HG02571 (cell line): ENCODE results near the gene SIPA1.
A peak's percentile ranks its signal among the peaks of the same experiment; 100 is the strongest.

Experiments
- ATAC-seq: cut with Tn5 transposase; IDR thresholded peaks from one replicate; pipeline ENCODE4 v1.9.1; 2021; ENCODE audit warnings: mild to moderate bottlenecking, moderate library complexity; ENCODE audit not compliant: unreplicated experiment

SIPA1 gene

DNA sequence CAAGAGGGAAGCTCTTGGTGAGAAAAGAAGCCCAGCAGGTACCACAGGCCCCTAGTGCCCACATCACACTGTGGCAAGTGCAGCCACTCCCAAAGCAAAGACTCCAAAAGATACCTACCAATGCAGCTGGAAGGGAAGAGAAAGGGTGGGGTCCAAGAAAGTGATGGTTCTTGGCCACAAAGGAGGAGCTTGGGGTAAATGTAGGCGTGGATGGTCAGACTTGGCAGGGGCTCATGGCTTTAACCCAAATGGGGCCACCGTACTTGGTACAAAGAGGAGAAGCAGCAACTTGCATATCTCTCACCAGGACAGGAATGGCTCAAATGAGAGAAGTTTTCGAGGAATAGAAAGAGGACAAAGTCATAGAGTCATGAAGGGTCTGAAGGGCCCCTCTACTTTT is 28.7 kb upstream of the SIPA1 start:
- ATAC-seq = no peak

- ATAC-seq = no peak
Measured at GRCh38 chr11:65609665-65610064, 28.2 kb upstream of the SIPA1 start.

DNA sequence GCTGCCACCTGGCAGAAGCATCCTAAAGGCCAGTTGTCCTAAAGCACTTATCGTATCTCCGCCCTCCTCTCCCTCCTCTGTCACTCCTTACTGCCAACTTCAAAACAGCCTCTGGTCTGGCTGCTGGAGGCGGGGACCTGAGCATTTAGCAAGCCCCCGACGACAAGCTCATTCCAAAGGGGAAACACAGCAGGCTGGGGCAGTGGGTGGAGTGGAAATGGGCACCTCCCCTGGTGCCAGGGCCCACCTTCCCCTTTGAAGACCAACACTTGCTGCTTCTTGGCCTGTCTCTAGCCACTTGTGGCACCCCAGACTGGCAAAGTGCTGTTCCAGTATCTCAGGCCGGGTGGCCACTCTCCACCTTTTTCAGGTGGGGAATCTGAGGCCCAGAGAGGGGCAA is 27.5 kb upstream of the SIPA1 start:
- no peak for ATAC-seq

DNA sequence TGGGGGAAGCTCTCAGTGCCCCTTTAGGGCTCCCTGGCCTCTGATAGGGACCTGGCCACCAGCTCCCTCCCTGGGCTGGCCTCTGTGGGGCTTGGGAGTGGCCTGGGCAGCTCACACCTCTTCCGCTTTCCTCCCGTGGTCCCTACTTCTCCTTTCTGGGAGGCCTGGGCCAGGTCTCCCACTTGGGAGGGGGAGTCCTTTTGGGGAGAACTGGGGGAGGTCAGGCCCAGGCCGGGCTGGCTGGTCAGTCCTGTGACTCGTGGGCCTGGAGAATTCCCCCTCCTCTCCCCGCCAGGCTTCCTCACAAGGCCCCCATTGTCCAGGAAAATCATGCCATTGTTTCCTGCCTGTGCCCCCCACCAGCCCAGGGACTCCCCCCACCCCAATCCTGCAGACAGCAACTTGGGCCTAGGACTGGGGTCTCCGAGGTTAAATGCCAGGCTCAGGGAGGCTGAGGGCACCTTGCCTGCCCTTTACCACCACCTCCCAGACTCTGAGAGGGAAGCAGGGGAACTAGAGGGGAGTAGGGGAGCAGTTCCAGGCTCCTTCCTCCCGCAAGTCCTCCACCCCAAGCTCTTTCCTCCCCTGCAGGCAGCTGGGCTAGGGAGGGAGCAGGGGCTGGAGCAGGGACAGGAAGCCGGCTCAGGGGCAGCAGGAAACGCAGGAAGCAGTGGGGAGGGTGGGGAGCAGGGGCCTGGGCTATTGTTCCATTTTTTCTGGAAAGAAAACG is 26.7 kb upstream of the SIPA1 start:
- no peak for ATAC-seq

- ATAC-seq = no peak
Measured at GRCh38 chr11:65611758-65612603, 25.9 kb upstream of the SIPA1 start.

- ATAC-seq = no peak
Measured at GRCh38 chr11:65612691-65613090, 25.2 kb upstream of the SIPA1 start.

- ATAC-seq = no peak
Measured at GRCh38 chr11:65613091-65613928, 24.6 kb upstream of the SIPA1 start.

GRCh38 chr11:65615229-65615949 is 22.5 kb upstream of the SIPA1 start, which contains the start of gene PCNX3:
Gene PCNX3 (plus strand): TSS chr11:65615776. CDS start chr11:65616312, 536 bp downstream.
- ATAC-seq = peak; percentile 73

DNA sequence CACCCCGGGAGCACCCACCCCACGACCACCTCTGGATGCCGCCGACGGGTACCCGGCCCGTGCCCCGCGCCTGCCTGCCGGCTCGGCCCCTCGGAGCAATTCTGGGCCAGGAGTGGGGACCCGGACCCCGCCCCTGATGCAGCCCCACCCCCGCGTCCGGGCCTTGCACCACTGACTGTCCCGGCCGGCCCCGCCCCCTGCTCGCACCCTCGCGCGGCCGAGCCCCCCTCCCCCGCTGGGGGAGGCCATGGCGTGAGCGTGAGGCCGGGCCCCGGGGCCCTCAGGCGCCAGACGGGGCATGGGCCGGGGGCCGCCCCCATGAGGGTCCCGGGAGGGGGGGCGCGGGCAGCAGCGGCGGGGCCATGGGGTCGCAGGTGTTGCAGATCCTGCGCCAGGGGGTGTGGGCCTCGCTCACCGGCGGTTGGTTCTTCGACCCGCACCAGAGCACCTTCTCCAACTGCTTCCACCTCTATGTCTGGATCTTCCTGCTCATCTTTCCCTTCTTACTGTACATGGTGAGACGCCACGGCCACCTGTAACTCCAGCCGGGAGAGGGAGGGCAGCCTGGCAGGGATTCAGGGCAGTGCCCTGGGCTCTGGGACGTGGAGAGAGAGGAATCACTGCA is 21.8 kb upstream of the SIPA1 start:
- ATAC-seq = no peak

- no peak for ATAC-seq
Measured at GRCh38 chr11:65616575-65617001, 21.3 kb upstream of the SIPA1 start.

DNA sequence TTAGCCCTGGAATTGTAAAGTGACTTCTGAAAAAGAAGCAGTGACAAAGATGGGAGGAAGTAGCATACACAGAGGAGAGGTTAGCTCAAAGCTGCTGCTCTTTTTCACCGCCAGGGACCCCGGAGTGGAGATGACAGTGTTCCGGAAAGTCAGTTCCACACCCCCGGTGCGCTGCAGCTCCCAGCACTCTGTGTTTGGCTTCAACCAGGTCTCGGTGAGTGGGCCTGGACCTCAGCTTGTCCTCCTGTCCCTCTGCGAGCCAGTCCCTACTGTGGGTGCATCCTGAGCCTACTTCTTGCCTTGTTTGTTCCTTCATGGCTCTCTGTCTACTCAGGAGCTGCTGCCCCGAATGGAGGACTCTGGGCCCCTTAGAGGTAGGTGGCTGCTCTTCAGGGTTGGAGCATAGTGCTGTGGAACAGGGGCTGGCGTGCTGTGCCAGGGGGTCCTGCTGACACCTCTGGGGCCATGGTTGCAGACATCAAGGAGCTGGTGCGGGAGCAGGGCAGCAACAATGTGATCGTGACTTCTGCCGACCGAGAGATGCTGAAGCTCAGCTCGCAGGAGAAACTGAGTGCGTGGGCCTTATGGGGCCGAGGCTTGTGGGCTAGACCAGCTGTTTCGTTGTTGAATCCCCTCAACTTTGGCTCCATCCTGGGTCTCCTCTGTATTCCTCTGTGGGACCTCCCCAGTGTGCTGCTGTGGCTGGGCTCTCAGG is 20.6 kb upstream of the SIPA1 start:
- ATAC-seq = no peak

DNA sequence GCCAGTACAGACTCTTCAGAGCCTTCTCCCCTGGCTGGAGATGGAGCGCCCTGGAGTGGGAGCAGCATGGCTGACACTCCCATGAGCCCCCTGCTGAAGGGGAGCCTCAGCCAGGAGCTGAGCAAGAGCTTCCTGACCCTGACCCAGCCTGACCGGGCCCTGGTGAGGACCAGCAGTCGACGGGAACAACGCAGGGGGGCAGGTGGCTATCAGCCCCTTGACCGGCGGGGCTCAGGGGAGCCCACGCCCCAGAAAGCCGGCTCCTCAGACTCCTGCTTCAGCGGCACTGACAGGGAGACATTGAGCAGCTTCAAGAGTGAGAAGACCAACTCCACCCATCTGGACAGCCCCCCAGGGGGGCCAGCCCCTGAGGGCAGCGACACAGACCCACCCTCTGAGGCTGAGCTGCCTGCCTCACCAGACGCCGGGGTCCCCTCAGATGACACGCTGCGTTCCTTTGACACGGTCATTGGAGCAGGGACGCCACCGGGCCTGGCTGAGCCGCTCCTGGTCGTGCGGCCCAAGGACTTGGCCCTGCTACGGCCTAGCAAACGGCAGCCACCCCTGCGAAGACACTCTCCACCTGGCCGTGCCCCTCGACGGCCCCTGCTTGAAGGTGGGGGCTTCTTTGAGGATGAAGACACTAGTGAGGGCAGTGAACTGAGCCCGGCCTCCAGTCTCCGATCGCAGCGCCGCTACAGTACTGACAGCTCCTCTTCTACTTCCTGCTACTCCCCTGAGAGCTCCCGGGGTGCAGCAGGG is 19.7 kb upstream of the SIPA1 start:
- ATAC-seq = no peak

DNA sequence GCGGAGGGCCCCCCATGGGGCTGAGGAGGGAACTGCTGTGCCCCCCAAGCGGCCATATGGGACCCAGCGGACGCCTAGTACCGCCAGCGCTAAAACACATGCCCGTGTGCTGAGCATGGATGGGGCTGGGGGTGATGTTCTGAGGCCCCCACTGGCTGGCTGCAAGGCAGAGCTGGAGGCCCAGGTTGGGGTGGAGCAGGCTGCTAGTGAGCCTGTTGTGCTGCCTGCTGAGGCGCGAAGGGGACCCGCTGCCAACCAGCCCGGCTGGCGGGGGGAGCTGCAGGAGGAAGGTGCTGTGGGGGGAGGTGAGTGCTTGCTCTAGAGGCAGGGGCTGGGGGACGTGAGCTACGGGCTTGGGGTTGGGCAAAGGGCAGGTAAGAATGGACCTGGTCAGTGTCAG is 19.1 kb upstream of the SIPA1 start:
- no peak for ATAC-seq

GRCh38 chr11:65619281-65619928 is 18.5 kb upstream of the SIPA1 start:
- ATAC-seq = no peak

GRCh38 chr11:65620666-65621065 is 17.2 kb upstream of the SIPA1 start:
- no peak for ATAC-seq

GRCh38 chr11:65621460-65621859 is 16.4 kb upstream of the SIPA1 start:
- ATAC-seq = no peak

DNA sequence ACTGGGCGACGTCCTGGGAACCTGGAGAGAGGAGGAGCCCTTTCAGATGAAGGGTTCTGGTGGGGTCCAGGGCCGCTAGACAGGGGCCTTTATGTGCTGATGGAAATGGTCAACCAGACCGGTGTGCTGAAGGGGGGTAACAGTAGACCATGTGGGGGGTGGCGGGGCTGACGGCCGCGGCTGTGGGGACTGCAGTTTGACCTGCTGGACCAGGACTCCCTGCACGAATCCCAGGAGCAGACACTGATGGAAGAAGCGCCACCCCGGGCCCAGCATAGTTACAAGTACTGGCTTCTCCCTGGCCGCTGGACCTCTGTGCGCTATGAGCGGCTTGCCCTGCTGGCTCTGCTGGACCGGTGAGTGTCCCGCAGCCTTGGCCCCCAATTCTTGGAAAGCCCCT is 15.9 kb upstream of the SIPA1 start:
- no peak for ATAC-seq

DNA sequence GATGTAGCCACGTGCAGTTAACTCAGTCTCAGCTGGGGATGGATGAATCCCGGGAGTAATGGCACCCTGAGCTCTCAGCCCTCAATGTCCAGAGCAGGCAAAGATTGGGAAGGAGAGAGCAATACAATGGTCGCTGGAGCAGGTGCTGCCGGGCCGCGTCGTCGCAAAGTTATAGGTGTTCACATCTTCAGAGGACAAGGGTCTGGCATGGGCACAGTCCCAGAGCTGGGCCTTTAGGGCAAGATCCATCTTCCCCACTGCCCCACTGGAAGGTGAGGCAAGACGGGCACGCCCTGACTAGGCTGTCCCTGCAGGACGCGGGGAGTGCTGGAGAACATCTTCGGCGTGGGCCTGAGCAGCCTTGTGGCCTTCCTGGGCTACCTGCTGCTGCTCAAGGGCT is 14.7 kb upstream of the SIPA1 start:
- no peak for ATAC-seq
